GM12872 (cell line): ENCODE results near the gene SCAF8.

Source experiments
- TF ChIP-seq, protein P1 (sequence below): IDR thresholded peaks from 3 replicates; pipeline ENCODE4 v1.5.1; 2011; ENCODE audit warnings: low read depth, mild to moderate bottlenecking, low read length, moderate library complexity; ENCODE audit not compliant: insufficient read depth

SCAF8 gene

DNA sequence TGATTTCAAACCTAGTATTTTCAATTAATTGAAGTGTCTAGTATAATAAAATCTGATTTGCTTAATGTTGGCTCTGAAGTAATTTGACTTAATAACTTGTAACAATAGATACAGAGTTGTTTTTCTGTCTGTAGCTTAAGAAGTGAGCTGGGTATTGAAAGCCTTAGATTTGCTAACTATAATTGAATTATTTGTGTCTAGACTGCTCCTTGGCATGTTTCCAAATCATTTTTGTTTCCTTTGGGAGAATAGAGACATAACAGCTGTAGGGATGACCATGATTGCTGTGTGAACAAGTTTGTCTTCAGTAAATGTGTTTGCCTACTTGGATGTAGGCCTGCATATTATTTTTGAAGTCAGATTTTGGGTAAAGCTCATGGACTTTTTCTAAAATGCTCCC lies 115.4 kb downstream of the SCAF8 start:
- TF ChIP-seq, protein P1, sequence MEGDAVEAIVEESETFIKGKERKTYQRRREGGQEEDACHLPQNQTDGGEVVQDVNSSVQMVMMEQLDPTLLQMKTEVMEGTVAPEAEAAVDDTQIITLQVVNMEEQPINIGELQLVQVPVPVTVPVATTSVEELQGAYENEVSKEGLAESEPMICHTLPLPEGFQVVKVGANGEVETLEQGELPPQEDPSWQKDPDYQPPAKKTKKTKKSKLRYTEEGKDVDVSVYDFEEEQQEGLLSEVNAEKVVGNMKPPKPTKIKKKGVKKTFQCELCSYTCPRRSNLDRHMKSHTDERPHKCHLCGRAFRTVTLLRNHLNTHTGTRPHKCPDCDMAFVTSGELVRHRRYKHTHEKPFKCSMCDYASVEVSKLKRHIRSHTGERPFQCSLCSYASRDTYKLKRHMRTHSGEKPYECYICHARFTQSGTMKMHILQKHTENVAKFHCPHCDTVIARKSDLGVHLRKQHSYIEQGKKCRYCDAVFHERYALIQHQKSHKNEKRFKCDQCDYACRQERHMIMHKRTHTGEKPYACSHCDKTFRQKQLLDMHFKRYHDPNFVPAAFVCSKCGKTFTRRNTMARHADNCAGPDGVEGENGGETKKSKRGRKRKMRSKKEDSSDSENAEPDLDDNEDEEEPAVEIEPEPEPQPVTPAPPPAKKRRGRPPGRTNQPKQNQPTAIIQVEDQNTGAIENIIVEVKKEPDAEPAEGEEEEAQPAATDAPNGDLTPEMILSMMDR: no peak

DNA sequence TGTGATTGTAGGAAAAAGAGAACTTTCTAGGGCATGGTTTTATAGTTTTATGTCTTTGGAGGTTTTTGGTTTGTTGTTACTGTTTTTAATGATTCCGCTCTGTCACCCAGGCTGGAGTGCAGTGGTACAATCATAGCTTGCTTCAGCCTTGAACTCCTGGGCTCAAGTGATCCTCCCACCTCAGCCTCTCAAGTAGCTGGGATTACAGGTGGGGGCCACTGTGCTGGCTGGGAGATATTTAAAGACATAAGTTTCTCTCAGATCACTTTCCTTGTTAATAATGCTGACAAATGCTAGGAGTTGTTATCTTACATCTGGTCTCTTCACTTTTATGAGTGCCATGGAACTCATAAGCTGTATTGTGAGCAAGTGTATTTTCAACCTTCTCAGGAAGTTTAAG lies 116.3 kb downstream of the SCAF8 start:
- TF ChIP-seq, protein P1: no peak

DNA sequence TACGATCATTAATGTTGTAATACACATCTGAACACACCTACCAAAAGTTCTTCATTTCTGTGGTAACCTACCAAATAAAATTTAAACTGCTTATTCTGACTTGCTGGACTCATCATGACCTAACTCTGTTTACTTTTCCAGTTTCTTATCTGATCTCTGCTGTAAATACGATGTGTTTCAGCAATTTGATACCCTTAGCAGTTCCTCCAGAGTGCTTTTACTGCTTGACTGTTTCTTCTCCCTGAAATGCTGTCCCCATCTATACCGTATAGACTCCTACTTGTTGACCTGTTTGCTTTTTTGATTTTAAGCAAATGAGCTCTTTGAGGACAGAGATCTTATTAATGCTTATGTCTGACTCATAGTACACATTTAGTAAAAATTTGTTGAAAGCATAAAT lies 119.5 kb downstream of the SCAF8 start:
- TF ChIP-seq, protein P1: no peak

DNA sequence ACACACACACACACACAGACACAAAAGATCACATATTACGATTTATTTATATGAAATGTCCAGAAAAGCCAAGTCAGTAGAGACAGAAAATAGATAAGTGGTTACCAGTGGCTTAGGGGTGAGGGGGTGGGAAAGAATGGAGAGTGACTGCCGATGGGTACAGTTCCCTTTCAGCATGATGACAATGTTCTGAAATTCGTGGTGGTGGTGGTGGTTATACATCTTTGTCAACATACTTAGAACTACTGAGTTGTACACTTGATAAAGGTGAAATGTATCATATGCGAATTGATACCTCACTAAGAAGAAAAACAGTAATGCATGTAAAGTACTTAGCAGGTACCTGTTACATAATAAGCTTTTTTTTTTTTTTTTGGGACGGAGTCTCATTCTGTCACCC lies 124.3 kb downstream of the SCAF8 start:
- TF ChIP-seq, protein P1: no peak

DNA sequence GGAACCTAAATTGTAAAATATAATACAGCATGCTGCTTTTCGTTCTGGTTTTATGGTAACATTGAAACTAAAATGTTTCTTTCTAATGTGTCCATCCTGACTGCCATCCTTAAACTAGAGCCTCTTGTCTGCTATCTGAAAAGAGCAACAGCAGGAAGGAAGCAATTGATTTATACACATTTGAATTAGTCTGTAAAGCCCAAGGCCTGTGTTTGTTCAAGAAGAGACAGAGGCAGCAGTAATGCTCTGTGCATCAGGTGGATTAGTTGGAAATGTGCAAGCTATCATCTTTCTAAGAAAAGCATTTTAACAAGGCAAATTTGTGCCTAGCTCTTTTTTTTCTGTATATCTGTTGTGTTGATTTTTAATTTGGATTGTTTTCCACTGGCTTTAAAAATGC lies 128.6 kb downstream of the SCAF8 start:
- TF ChIP-seq, protein P1: no peak

DNA sequence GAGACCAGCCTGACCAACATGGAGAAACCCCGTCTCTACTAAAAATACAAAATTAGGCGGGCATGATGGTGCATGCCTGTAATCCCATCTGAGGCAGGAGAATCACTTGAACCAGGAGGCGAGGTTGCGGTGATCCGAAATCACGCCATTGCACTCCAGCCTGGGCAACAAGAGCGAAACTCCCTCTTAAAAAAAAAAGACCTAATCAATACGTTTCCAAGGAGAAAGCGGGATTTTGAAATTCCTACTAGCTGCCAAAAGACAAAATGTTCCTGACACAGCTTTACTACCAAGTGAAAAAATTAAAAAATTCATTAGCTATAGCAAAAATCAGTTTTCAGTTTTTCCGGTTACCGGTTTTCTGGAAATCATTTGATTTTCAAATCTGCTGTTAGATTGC lies 129.3 kb downstream of the SCAF8 start:
- TF ChIP-seq, protein P1: no peak

DNA sequence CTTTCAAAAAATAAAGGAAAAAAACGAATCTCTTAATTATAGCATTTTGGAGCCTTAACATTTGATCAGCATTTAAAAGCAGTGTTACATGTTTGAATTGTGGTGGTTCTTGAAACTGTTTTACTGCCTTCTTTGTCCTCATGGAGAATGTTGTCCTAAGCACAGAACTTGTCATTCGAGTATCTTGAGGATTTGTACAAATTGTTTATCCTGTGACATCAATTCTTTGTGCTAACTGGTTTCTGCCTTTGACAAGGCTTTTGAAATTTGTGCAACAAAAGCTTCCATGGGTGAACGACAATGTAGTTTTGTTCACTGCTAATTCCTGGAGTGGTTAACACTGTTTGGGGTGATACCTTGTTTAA lies 130.8 kb downstream of the SCAF8 start:
- TF ChIP-seq, protein P1: no peak

DNA sequence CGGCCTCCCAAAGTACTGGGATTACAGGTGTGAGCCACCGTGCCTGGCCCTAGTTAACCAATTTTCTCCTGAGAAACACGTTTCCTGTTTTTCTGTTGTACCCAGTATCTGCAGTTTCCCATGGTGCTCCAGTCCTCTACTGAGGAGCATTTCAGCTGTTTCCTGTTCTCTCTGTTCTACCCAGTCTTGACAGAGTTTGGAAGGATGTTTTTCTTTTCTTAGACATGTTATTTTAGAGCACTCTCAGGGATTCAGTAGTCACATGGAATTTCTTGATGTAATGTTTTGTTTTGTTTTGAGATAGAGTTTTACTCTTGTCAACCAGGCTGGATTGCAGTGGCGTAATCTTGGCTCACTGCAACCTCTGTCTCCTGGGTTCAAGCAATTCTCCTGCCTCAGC lies 132.1 kb downstream of the SCAF8 start:
- TF ChIP-seq, protein P1: no peak
